Measurements from ENCODE around the gene KLRC3.
A peak's percentile ranks its signal among the peaks of the same experiment; 100 is the strongest.
"Not testable (repeated sequence)": the region's sequence is repeated elsewhere in the genome, so short reads cannot be mapped to it uniquely, and the experiment has no call there.

Gene KLRC3

DNA sequence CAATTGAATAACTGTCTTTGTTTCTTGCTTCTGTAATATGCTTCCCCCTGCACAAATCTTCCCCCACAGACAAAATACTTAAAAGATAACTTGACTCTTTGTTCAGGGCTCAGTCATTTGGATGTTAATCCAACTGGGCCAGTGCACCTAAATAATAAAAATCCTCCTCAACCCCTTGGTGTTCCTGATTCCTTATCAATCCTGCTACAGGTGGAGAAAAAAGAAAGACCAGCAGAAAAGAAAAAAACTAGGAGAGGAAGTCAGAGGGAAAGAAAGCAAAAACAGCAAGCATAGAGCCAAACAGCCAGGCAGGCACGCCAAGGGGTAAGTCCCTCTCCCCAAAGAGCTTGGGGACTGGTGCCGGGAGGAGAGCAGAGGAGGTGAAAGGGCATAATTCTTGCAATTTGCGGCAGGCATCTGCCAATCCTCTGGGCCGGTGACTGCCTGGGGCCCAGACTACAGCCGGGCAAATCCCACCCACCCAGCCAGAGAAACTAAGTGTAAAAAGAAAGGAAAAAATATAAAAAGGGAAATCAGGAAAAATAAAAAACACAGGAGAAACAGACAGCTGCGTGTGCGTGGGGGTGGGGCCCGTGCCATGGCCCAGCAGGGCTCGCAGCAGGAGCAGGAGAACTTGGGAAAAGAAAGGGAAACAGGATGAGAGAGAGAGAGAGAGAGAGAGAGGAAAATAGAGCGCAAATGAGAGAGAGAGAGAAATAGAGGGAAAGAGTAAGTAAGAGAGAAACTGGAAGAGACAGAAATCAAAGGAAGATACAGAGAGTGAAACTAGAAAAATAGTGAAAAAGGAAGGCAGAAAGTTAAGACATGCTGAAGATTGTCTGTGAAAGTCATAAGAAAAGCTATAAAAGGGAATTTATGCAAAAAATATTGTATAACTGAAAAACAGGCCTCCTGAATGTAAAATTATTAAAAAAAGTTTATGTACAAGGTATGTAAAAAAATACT, 51.9 kb downstream of the KLRC3 start:
- DNase-seq (ENCODE audit: low spot score): no peak

DNA sequence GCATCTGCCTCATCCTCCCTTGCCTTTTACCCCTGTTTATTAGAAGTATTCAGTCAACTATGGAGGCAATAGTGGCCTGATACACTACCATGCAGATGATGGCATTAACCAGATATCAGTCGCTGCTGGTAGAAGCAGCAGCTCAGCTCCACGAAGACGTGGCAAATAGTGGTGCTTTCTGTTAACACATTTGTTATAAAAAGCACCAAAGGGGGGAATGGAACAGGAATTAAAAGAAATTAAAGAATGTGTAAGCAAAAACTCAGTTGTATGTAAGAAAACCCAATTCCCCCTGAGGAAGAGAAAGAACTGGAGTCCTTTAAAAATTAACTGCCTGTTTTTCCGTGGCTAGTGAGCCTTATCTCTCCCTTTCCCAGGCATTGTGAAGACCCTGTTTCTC, 52.7 kb downstream of the KLRC3 start:
- DNase-seq (ENCODE audit: low spot score): not testable (repeated sequence)

DNA sequence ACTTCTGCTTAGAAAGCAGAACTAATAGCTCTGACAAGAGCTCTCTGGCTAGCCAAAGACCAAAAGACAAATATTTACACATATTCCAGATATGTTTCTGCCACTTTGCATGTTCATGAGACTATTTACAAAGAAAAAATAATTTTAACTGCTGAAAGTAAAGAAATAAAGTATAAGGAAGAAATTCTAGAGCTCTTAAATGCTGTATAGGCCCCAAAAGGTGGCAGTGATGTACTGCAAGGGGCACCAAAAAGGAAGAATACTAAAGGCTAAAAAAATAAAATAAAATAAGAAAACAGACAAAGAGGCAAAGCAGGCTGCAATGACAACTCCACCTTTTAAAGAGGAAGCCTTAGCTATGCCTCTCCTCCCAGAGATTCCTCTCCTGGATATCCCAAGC, 53.5 kb downstream of the KLRC3 start:
- peak; percentile 26 for DNase-seq (ENCODE audit: low spot score)

DNA sequence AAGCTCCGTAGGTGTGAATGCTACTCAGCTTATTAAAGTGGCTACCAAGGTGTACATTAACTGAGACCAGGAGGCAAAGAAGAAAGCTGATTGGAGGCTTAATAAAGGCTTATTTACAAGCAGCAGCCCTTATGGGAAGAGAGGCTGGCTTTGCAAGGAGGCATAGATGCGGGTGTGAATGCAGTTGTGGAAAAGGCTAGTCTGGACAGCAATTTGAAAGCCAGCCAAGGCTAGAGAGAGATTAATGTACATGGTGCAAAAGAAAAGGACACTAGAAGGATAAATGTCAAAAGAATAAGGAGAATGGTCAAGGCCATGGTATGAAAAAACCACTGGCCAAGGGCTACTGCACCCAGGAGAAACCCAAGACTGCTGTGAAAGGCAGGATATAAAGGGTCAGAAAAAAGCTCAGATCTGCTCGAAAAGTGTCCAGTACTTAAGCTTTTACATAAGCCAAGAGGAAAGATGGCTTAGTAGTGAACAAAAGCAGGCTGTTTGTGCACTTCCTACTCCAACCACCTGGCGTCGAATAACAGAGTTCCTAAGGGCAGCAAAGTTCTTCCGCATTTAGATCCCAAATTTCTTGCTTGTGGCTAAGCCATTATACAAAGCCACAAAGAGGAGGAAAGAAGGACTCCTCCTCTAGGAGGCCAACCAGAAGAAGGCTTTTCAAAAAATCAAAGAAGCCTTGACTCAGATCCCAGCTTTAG, 54.5 kb downstream of the KLRC3 start:
- peak; percentile 41 for DNase-seq (ENCODE audit: low spot score)

DNA sequence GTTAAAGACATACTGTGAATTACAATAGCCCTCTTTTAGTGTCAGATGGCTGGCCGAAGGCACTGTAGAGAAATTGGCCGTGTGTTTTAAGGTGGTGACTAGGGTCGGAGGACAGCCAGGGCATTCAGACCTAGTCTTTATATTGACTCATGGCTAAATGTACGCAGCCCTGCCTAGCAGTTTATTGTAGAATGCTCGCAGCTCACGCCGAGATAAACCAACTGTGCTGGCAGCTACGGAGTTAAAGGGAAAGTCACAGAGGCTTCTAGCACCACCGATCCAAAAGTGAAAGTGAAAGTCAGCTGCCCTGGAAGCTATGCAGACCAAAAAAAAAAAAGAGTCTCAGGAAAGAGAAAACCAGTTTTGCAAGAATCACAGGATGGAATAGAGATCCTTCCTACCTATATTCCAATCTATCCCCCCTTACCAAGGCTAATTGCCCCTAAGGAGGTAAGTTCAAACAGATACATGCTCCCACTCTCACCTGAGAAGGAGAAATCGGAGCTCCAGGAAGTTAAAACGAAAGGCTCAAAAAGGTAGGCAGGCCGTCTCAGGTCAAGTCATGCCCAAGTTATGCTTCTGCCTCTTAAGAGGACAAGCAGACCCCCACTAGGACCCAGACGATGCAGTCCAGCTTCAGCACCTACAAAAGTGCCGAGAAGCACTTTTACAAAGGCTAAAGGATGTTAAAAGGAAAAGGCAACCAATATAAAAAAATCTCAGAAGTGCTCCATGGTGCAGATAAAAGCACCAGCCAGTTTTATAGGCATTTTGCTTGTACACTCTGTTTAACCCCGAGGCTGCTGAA, 55.4 kb downstream of the KLRC3 start:
- peak; percentile 84 for DNase-seq (ENCODE audit: low spot score)

DNA sequence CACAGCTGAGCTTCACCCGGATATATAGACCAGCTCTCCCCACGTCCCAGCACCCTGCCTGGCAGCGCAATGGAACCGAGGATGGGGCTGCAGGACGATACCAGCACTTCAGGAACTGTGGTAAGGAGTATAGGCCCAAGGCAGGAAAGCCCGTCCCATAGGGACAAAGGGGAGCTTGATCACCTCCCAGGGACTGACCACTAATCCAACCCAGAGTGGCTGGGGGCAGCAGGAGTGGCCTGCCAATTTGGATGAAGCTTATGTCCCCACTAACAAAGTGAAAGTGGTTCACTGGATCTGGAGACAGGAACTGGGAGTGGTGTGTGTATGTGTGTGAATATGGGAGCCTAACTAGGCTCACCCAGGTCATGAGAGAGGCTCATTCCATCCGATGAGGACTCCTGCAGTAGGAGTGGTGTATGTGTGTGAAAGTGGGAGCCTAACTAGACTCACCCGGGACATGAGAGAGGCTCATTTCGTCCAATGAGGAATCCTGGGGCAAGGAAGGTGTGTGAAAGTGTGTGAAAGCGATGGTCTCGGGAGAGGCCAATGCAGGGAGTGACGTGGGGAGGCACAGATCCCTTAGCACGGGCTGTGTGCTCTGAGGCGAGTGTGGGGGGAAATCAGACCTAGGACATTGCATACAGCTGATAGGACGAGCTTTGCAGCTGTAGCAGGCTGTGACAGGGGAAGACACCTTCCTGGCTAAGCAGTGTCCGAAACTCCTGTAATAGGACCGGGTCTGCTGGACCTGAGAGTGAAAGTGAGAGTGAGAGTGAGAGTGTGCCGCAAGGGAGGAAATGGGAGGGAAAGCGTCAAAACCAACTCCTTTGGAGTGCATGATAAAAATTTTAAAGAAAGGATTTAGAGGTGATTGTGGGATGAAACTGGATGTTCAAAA, 56.2 kb downstream of the KLRC3 start:
- DNase-seq (ENCODE audit: low spot score): peak; percentile 63

DNA sequence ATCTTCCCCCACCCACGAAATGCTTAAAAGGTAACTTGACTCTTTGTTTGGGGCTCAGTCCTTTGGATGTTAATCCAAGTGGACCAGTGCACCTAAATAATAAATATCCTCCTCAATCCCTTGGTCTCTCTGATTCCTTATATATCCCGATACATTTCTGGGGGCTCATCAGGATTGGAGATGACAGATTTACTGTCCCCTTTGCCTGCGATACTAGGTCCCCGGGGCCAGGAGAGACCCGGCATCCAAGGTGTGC, 56.8 kb downstream of the KLRC3 start:
- no peak for DNase-seq (ENCODE audit: low spot score)

DNA sequence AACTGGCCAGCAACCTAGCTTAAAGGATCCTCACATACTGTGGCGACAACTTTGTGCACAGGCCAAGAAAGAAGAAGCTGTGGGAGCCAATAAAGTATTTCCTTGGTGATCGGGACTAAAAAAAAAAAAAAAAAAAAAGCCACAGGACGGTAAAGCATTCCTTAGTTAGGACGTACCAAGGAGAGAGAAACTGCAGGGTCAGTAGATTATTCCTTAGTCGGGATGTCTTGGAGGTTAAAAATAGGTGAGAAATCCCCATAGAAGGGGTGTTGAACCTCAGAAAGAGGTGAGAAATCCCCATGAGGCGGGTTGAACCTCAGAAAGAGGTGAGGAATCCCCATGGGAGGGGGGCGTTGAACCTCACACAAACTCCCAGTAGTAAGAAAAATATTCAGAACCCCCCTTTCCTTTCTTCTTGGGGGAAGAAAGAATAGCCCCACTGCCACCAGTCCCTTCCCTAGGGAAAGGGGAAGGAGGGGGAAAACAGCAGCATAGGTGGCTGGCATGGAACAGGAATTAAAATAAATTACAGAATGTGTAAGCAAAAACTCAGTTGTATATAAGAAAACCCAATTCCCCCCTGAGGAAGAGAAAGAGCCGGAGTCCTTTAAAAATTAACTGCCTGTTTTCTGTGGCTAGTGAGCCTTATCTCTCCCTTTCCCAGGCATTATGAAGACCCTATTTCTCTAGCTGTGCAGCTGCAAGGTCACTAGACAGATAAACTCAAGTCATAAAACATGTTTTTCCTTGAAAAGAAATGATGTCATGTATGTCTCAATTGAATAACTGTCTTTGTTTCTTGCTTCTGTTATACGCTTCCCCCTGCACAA, 57.4 kb downstream of the KLRC3 start:
- no peak for DNase-seq (ENCODE audit: low spot score)

DNA sequence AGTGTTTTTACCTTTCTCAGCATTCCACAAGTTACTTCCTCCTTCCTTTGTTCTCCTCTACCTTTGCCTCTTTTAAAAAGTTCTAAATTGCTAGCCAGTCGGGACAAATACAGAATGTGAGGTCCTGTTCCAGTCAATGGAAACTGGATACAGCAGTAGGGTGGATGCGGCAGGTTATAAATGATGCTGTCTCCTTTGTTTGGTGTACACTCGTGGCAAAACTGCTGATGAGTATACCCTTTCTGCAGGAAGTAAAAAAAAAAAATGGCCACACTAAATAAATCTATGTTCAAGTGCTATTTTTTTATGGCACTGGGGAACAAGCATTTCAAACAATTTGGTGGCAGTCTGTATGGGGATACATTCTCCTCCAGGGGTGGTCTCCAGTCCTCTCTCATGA, 58.1 kb downstream of the KLRC3 start:
- no peak for DNase-seq (ENCODE audit: low spot score)

Measured in cerebellar cortex (tissue), 1 donor.